HepG2 (cell line): ENCODE data around the gene CLEC11A. TPM values are rescaled to one million over a fixed set of nuclear protein-coding genes. Genes with fewer than 3 reads are reported as not detected.

ENCODE experiments used
- ATAC-seq: fragments of 200-7000 bp; cut with Tn5 transposase; 3 replicates; pipeline ENCODE4 v1.9.1; 2020; ENCODE audit warnings: mild to moderate bottlenecking, moderate library complexity
- BruUV-seq: library from RNA; stranded (reverse); fragments of 400-500 nt; replicated peaks from 2 replicates; lab custom pipeline; 2021; lab: Mats Ljungman, UMichigan
- CTCF ChIA-PET: fragments of 300-600 bp; formaldehyde crosslinking; extraction: SDS; loops from one replicate; lab custom pipeline; 2021; ENCODE audit warnings: low total read pairs, inconsistent platforms, low intra/inter-chr PET ratio; lab: Yijun Ruan, JAX
- POLR2A ChIA-PET: fragments of 350-600 bp; sonication (Branson Sonifier 250); formaldehyde crosslinking; loops from one replicate; lab custom pipeline; 2020; ENCODE audit warnings: antibody characterized with exemption, inconsistent platforms; lab: Yijun Ruan, JAX
- DNase-seq: peaks from one replicate; pipeline ENCODE4 v3.0.0-alpha.2; 2015; ENCODE audit warnings: low spot score
- FAIRE-seq: peaks from 3 replicates; lab custom pipeline; 2011; peaks lifted over from hg19 to GRCh38; lab: Jason Lieb, UNC
- H2AFZ ChIP-seq: one replicate; pipeline ENCODE4 v1.6.1; 2011; ENCODE audit warnings: low read length, inconsistent platforms
- H3K27ac ChIP-seq: fragments of 300-600 bp; 3 replicates; pipeline ENCODE4 v1.8.0; 2011; ENCODE audit warnings: mixed run types, mild to moderate bottlenecking, mixed read lengths, low read length, inconsistent platforms; ENCODE audit not compliant: insufficient read depth; ENCODE audit errors: extremely low read length
- H3K27me3 ChIP-seq, 2 experiments: fragments of 200-600 bp in 1 of 2; 2 replicates in 1 of 2; 3 replicates in 1 of 2; pipeline versions ENCODE4 v1.6.0 to v1.8.0; 2011; ENCODE audit warnings: low read length in 2 of 2, mild to moderate bottlenecking in 2 of 2, moderate library complexity in 2 of 2, inconsistent platforms in 1 of 2; ENCODE audit not compliant: insufficient read depth in 2 of 2, control insufficient read depth in 1 of 2
- H3K36me3 ChIP-seq, 2 experiments: fragments of 200-600 bp in 1 of 2; replicated peaks in 1 of 2; 2 replicates in 1 of 2; 3 replicates in 1 of 2; pipeline versions ENCODE4 v1.5.1 to v1.8.0; 2011; ENCODE audit warnings: low read length in 2 of 2, inconsistent platforms in 1 of 2; ENCODE audit not compliant: insufficient read depth in 2 of 2, control insufficient read depth in 1 of 2
- H3K4me1 ChIP-seq: 2 replicates; pipeline ENCODE4 v1.5.1; 2012; ENCODE audit warnings: low read length, inconsistent platforms; ENCODE audit not compliant: insufficient read depth
- H3K4me2 ChIP-seq: 2 replicates; pipeline ENCODE4 v1.6.0; 2011; ENCODE audit warnings: low read depth, low read length, inconsistent platforms
- H3K4me3 ChIP-seq, 3 experiments: fragments of 200-600 bp in 1 of 3; sonication (generic), shearing (Covaris generic) in 1 of 3; replicated peaks in 1 of 3; 2 replicates each; pipeline ENCODE4 v1.5.1; 2011 to 2016; ENCODE audit warnings: low read length in 3 of 3, inconsistent platforms in 2 of 3, low read depth in 2 of 3, mild to moderate bottlenecking in 2 of 3, control low read depth in 1 of 3, mixed read lengths in 1 of 3; ENCODE audit not compliant: insufficient read depth in 1 of 3
- H3K79me2 ChIP-seq: one replicate; pipeline ENCODE4 v1.6.1; 2011; ENCODE audit warnings: low read length, inconsistent platforms; ENCODE audit not compliant: insufficient read depth
- H3K9ac ChIP-seq: 2 replicates; pipeline ENCODE4 v1.6.0; 2011; ENCODE audit warnings: mild to moderate bottlenecking, low read depth, low read length, inconsistent platforms; ENCODE audit not compliant: insufficient read depth
- H3K9me3 ChIP-seq: 2 replicates; pipeline ENCODE4 v1.5.1; 2012; ENCODE audit warnings: mild to moderate bottlenecking, low read length
- H4K20me1 ChIP-seq: 2 replicates; pipeline ENCODE4 v1.6.0; 2011; ENCODE audit warnings: inconsistent platforms, mild to moderate bottlenecking, low read length, moderate library complexity; ENCODE audit not compliant: insufficient read depth
- AKNA ChIP-seq: sonication (generic); formaldehyde crosslinking; IDR thresholded peaks from 2 replicates; pipeline ENCODE4 v1.4.0; 2020; ENCODE audit warnings: missing genetic modification reagents, borderline replicate concordance
- BHLHE40 ChIP-seq: IDR thresholded peaks from 2 replicates; pipeline ENCODE4 v1.6.1; 2011; ENCODE audit warnings: low read length, improper control_type of control experiment
- CREB1 ChIP-seq, 2 experiments: fragments of 450-650 bp in 1 of 2; IDR thresholded peaks; 2 replicates each; pipeline ENCODE4 v1.6.1; 2016 to 2017; ENCODE audit warnings: control low read depth in 1 of 2, mild to moderate bottlenecking in 1 of 2, missing compliant biosample characterization in 1 of 2, missing genetic modification characterization in 1 of 2
- GMEB2 ChIP-seq: IDR thresholded peaks from 2 replicates; pipeline ENCODE4 v1.6.1; 2016; ENCODE audit warnings: missing biosample characterization, missing genetic modification reagents, low read depth
- KLF6 ChIP-seq: IDR thresholded peaks from 2 replicates; pipeline ENCODE4 v1.8.0; 2016; ENCODE audit warnings: missing biosample characterization, missing genetic modification reagents
- NBN ChIP-seq: fragments of 450-650 bp; conservative IDR thresholded peaks from 2 replicates; pipeline ENCODE4 v1.6.1; 2017
- NFYB ChIP-seq: sonication (generic); formaldehyde crosslinking; IDR thresholded peaks from 2 replicates; pipeline ENCODE4 v1.4.0; 2020; ENCODE audit warnings: missing genetic modification reagents
- RFX5 ChIP-seq: IDR thresholded peaks from 2 replicates; pipeline ENCODE4 v1.6.1; 2011; ENCODE audit warnings: low read depth, low read length, improper control_type of control experiment
- RNF2 ChIP-seq: fragments of 450-650 bp; conservative IDR thresholded peaks from 2 replicates; pipeline ENCODE4 v1.6.1; 2016; ENCODE audit warnings: low read depth
- YEATS4 ChIP-seq: sonication (generic); formaldehyde crosslinking; IDR thresholded peaks from 2 replicates; pipeline ENCODE4 v1.4.0; 2020; ENCODE audit warnings: missing genetic modification reagents, borderline replicate concordance
- WGBS: methylation state at CpG from one replicate; pipeline ENCODE4 v1.1.6; 2017; ENCODE audit warnings: low lambda C conversion rate; 5-methylcytosine and 5-hydroxymethylcytosine counted together
- in situ Hi-C: cut with HindIII; loops from 2 replicates; pipeline ENCODE4 v1.10.0; 2017; ENCODE audit warnings: low pct_unique_long_range_greater_than_20kb; ENCODE audit not compliant: extremely low pct_ligation_motif_present
- intact Hi-C: fragments of 100-400 bp; cut with micrococcal nuclease; formaldehyde crosslinking; loops from one replicate; pipeline ENCODE4 v1.10.0; 2022; ENCODE audit not compliant: unreplicated experiment
- polyA plus RNA-seq, 8 experiments: library from polyadenylated mRNA; depleted of rRNA in 3 of 8; stranded (reverse) in 7 of 8; unstranded in 1 of 8; fragments of >200 nt; fragmentation: Illumina TruSeq in 4 of 8; extraction: Trizol in 4 of 8; gene quantifications; 2 replicates each; pipeline versions ENCODE4 v1.2.1 to v1.2.3, GENCODE V29; 2011 to 2016; ENCODE audit warnings: low read depth in 4 of 8, missing spikeins in 1 of 8, mixed read lengths in 1 of 8; ENCODE audit not compliant: insufficient read depth in 1 of 8
- total RNA-seq, 5 experiments: library from RNA; depleted of rRNA; stranded (reverse); fragments of >200 nt; fragmentation: Illumina TruSeq; extraction: Trizol; gene quantifications; 2 replicates each; pipeline ENCODE4 v1.2.3, GENCODE V29; 2016; ENCODE audit warnings: low read depth in 1 of 5

CLEC11A gene
- total and polyA plus RNA-seq, 2 of the 13 experiments (the other 11 are each of a cell fraction or from before 2014, with no cell fraction given): not detected

GRCh38 chr19:50678323-50678722 lies 44.8 kb upstream of the CLEC11A start:
- ATAC-seq (no peak), DNase-seq (no peak), FAIRE-seq (no peak)
- Histone ChIP-seq H4K20me1 (no peaks in the 10 kb centered on the region), H3K4me2 (no peak overlapping the region), H3K36me3 (no peaks in the 10 kb centered on the region), H3K27ac (no peak overlapping the region), H3K4me1 (no peaks in the 10 kb centered on the region), H3K27me3 (peaks cover 2 to 17% of the 10 kb centered on the region in 2 experiments; a peak in 3 of 5 replicates), H3K79me2 (no peaks in the 10 kb centered on the region), H3K9me3 (no peaks in the 10 kb centered on the region), H3K4me3 (no peak overlapping the region), H2AFZ (no peak overlapping the region), H3K9ac (no peak overlapping the region)
- in situ Hi-C loops: no loop called here
- intact Hi-C loops: no loop called here
- no TSS peak for BruUV-seq
- ChIA-PET CTCF (no interaction called here), POLR2A (no interaction called here)
- TF ChIP-seq YEATS4 (CRISPR knock-in tag) (no peak), CREB1 (IDR thresholded peaks at IDR 0.05) (peak; percentile 13; the same call in 1 of the 2 replicates), CREB1 (CRISPR knock-in tag; IDR thresholded peaks at IDR 0.05) (no peak)
- WGBS: 3% methylated on average over 3 of the region's 3 CpGs

GRCh38 chr19:50679177-50680125 lies 43.7 kb upstream of the CLEC11A start:
- Histone ChIP-seq H2AFZ (no peak overlapping the region), H3K9me3 (no peaks in the 10 kb centered on the region), H4K20me1 (no peaks in the 10 kb centered on the region), H3K79me2 (no peaks in the 10 kb centered on the region), H3K9ac (no peak overlapping the region), H3K27ac (no peak overlapping the region), H3K27me3 (peaks cover 2 to 12% of the 10 kb centered on the region in 2 experiments; a peak in 3 of 5 replicates), H3K36me3 (no peaks in the 10 kb centered on the region), H3K4me2 (no peak overlapping the region), H3K4me3 (no peak overlapping the region), H3K4me1 (no peaks in the 10 kb centered on the region)
- ChIA-PET POLR2A (no interaction called here), CTCF (no interaction called here)
- FAIRE-seq (peak; percentile 47), ATAC-seq (peak; percentile 88), DNase-seq (peak; percentile 48)
- no TSS peak for BruUV-seq
- intact Hi-C loops (no loop called here), in situ Hi-C loops (no loop called here)
- WGBS: 19% methylated on average over 17 of the region's 23 CpGs
- TF ChIP-seq KLF6 (CRISPR knock-in tag): no peak
- no peak for TF ChIP-seq AKNA (CRISPR knock-in tag)
- peak; percentile 96 for TF ChIP-seq NFYB
- no peak for TF ChIP-seq GMEB2 (CRISPR knock-in tag)
- TF ChIP-seq BHLHE40: peak; percentile 61; the same call in 1 of the 2 replicates
- 0 out of 2 replicates have a peak, but pooled peaks have one; percentile 34 for TF ChIP-seq RNF2
- 0 out of 2 replicates have a peak, but pooled peaks have one; percentile 59 for TF ChIP-seq NBN
- peak; percentile 100 for TF ChIP-seq RFX5
